Activated B cell treated with CpG ODN at 0.5 μM for 24 hours (primary cell): ENCODE data around the gene AGT. TPM values are rescaled to one million over a fixed set of nuclear protein-coding genes. Genes with fewer than 3 reads are reported as not detected.

Source experiments
- ATAC-seq: fragments of 200-7000 bp; cut with Tn5 transposase; one replicate; pipeline ENCODE4 v1.10.0; 2021; ENCODE audit warnings: low read depth, mild to moderate bottlenecking, moderate library complexity
- CTCF ChIA-PET: fragments of 350-600 bp; sonication (Branson Sonifier 250); formaldehyde crosslinking; loops from one replicate; lab custom pipeline; 2021; ENCODE audit warnings: antibody characterized with exemption; lab: Charles Lee
- POLR2A ChIA-PET: fragments of 350-600 bp; sonication (Branson Sonifier 250); formaldehyde crosslinking; loops from one replicate; lab custom pipeline; 2021; ENCODE audit warnings: antibody characterized with exemption; lab: Charles Lee
- DNase-seq: peaks from one replicate; pipeline ENCODE4 v3.0.0; 2022
- H3K27ac Mint-ChIP-seq: one replicate; pipeline ENCODE4 v1.8.0; 2020; ENCODE audit warnings: mixed read lengths
- H3K27me3 Mint-ChIP-seq: one replicate; pipeline ENCODE4 v1.8.0; 2021; ENCODE audit warnings: mixed read lengths
- H3K36me3 Mint-ChIP-seq: one replicate; pipeline ENCODE4 v1.8.0; 2021; ENCODE audit warnings: low read depth, mixed read lengths
- H3K4me1 Mint-ChIP-seq: one replicate; pipeline ENCODE4 v1.8.0; 2021; ENCODE audit warnings: mixed read lengths
- H3K4me3 Mint-ChIP-seq: one replicate; pipeline ENCODE4 v1.8.0; 2020; ENCODE audit warnings: mild to moderate bottlenecking, mixed read lengths
- H3K9me3 Mint-ChIP-seq: one replicate; pipeline ENCODE4 v1.8.0; 2020; ENCODE audit warnings: mixed read lengths
- intact Hi-C: fragments of 100-400 bp; cut with micrococcal nuclease; formaldehyde crosslinking; loops from one replicate; pipeline ENCODE4 v1.15.1; 2024
- total RNA-seq: library from RNA; stranded (reverse); gene quantifications from 2 replicates; pipeline ENCODE4 v1.2.3, GENCODE V29; 2022
- TF ChIP-seq, protein P1 (sequence below): fragments of 200-600 bp; IDR thresholded peaks from one replicate; pipeline ENCODE4 v1.8.0; 2022; ENCODE audit warnings: antibody characterized with exemption, mild to moderate bottlenecking

AGT gene
- total RNA-seq, 1 donor from 2014 or later = not detected

DNA sequence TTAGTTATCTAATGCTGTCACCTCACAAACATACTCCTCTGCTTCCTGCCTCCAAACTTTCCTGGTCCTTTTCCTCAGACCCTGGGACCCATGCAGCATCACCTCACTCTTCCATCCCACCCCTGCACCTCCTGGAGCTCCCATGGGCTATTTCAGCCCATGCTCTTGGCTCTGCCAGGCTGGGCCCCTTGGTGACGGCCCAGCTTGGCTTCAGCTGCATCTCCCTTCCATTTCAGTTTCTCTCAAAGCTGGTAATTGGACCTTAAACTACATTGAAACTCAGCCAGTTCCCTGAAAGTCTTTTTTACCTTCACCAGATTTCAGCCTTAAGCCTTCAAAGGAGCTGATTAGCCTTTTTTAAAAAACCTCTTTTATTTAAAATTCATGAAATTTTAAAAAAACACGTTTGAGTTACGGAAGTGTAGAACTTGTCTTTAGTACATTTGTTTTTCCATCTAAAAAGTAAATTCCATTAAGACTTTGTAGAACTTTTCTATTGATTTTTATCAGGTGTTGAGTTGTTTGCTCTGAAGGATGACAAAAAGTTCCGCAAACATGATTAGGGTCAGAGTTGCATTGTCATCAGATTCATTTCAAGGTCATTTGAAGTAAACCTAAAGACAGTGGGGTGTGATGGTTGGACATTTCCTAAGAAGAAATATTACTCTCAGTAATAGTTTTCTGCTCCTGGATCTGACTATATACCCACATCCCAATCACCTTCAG is 33.5 kb downstream of the AGT start:
- TF ChIP-seq, protein P1, sequence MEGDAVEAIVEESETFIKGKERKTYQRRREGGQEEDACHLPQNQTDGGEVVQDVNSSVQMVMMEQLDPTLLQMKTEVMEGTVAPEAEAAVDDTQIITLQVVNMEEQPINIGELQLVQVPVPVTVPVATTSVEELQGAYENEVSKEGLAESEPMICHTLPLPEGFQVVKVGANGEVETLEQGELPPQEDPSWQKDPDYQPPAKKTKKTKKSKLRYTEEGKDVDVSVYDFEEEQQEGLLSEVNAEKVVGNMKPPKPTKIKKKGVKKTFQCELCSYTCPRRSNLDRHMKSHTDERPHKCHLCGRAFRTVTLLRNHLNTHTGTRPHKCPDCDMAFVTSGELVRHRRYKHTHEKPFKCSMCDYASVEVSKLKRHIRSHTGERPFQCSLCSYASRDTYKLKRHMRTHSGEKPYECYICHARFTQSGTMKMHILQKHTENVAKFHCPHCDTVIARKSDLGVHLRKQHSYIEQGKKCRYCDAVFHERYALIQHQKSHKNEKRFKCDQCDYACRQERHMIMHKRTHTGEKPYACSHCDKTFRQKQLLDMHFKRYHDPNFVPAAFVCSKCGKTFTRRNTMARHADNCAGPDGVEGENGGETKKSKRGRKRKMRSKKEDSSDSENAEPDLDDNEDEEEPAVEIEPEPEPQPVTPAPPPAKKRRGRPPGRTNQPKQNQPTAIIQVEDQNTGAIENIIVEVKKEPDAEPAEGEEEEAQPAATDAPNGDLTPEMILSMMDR = no peak
- ATAC-seq (no peak), DNase-seq (no peak)
- ChIA-PET POLR2A (no interaction called here), CTCF (no interaction called here)
- no peaks in the 10 kb centered on the region for H3K27me3 Mint-ChIP-seq
- no peaks in the 10 kb centered on the region for H3K4me1 Mint-ChIP-seq
- peaks cover 89% of the 10 kb centered on the region for H3K36me3 Mint-ChIP-seq
- intact Hi-C loops = no loop called here
- H3K27ac Mint-ChIP-seq = no peak overlapping the region
- no peaks in the 10 kb centered on the region for H3K9me3 Mint-ChIP-seq
- H3K4me3 Mint-ChIP-seq = no peak overlapping the region

DNA sequence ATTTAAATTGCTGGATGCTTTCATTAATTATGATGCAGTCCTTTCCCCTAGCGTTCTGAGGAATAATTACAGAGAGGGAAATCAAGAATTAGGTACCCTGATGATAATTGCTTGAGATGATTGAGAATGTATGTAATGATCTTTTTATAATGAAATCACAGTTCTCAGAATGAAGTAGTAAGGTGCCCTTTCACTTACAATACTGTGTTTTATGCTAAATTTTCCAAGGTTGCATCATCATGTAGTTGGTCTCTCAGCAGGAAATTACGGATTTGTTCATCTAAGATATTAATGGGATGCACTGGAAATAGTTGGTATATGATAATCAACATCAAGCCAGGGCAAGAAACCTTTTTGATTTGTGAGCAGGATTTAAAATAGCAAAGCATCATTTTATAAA is 34.1 kb downstream of the AGT start:
- ATAC-seq = no peak
- POLR2A ChIA-PET = no interaction called here
- H3K9me3 Mint-ChIP-seq = no peaks in the 10 kb centered on the region
- TF ChIP-seq, protein P1 = no peak
- H3K27ac Mint-ChIP-seq = no peak overlapping the region
- H3K4me3 Mint-ChIP-seq = no peak overlapping the region
- no peak for DNase-seq
- intact Hi-C loops = no loop called here
- H3K36me3 Mint-ChIP-seq = peaks cover 86% of the 10 kb centered on the region
- CTCF ChIA-PET = no interaction called here
- H3K4me1 Mint-ChIP-seq = no peaks in the 10 kb centered on the region
- no peaks in the 10 kb centered on the region for H3K27me3 Mint-ChIP-seq

DNA sequence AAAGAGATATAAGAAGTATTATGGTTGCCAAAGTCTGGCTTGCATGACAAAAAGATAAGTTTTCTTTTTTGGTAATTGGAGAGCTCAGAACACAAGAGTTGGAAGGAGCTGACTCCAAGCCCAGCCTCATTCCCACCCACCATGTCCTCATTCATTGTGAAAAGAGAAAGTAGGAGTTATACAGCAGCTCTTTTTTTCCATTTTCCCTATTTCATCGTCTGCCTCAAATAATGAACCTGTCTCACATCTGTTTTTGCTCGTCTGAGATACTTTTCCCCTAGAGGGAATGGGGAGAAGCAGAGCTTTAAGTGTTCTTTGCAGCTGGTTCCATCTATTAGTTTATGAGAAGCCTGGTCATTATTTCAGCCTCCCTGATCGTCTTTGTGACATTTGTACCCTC is 34.7 kb downstream of the AGT start:
- DNase-seq (no peak), ATAC-seq (no peak)
- H3K4me1 Mint-ChIP-seq = no peaks in the 10 kb centered on the region
- TF ChIP-seq, protein P1 = no peak
- intact Hi-C loops = no loop called here
- ChIA-PET CTCF (no interaction called here), POLR2A (no interaction called here)
- no peak overlapping the region for H3K4me3 Mint-ChIP-seq
- no peaks in the 10 kb centered on the region for H3K9me3 Mint-ChIP-seq
- H3K36me3 Mint-ChIP-seq = peaks cover 85% of the 10 kb centered on the region
- H3K27ac Mint-ChIP-seq = no peak overlapping the region
- H3K27me3 Mint-ChIP-seq = no peaks in the 10 kb centered on the region

DNA sequence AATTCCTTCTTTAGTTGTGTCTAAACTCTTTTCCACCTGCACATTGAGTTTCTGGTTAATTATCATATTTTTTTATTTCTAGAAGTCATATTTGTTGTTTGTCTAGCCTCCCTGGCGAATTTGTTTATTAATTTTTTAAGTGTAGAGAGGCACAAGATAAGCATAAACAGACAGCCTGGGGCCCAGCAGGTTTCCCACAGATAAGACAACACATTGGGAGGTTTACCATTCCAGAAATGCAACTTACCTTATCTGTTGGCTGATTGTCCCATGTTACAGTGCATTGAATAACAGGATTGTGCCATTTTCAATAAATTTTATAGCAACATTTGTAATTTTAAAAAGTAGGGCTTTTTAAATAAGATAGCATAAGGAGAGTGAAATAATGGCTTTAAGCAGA is 36.7 kb downstream of the AGT start:
- Mint-ChIP-seq H3K9me3 (no peaks in the 10 kb centered on the region), H3K4me1 (no peaks in the 10 kb centered on the region), H3K27ac (no peak overlapping the region), H3K36me3 (peaks cover 87% of the 10 kb centered on the region), H3K4me3 (no peak overlapping the region), H3K27me3 (no peaks in the 10 kb centered on the region)
- DNase-seq = no peak
- intact Hi-C loops = no loop called here
- TF ChIP-seq, protein P1 = no peak
- ATAC-seq = no peak
- POLR2A ChIA-PET = no interaction called here
- CTCF ChIA-PET = no interaction called here

DNA sequence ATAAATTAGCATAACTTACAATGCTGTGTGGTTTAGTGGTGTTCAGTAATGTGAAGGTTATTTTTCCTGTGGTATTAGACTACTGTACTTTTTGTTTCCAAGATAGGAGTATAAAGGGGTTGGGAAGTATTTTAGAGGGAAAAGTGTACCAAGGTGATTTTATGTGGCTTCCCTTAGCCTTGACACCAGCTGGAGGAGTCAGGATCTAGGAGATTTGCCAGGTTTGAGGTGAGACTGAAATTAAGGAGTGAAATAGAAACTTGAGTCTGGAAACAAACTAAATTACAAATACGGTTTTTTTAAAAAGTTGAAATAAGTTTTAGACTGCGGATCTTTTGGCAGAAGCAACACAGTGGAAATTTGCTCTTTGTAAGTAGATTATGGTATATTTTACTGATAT is 39.3 kb downstream of the AGT start:
- H3K27me3 Mint-ChIP-seq = no peaks in the 10 kb centered on the region
- CTCF ChIA-PET = no interaction called here
- H3K36me3 Mint-ChIP-seq = peaks cover 91% of the 10 kb centered on the region
- no peak overlapping the region for H3K4me3 Mint-ChIP-seq
- DNase-seq = no peak
- POLR2A ChIA-PET = no interaction called here
- H3K27ac Mint-ChIP-seq = no peak overlapping the region
- intact Hi-C loops = no loop called here
- no peaks in the 10 kb centered on the region for H3K4me1 Mint-ChIP-seq
- ATAC-seq = no peak
- TF ChIP-seq, protein P1 = no peak
- no peaks in the 10 kb centered on the region for H3K9me3 Mint-ChIP-seq
